ENCODE results near the gene VPS35L. TPM values are rescaled to one million over a fixed set of nuclear protein-coding genes. Genes with fewer than 3 reads are reported as not detected.
A peak's percentile ranks its signal among the peaks of the same experiment; 100 is the strongest.
"Not testable (repeated sequence)": the region's sequence is repeated elsewhere in the genome, so short reads cannot be mapped to it uniquely, and the experiment has no call there.

VPS35L gene
- total RNA-seq, 2 donors from 2014 or later, result 31.3 to 34.3 TPM

GRCh38 chr16:19677402-19677801 is 121.9 kb downstream of the VPS35L start:
- intact Hi-C loops (cut with DNase I), result no loop called here
- peak; percentile 50 to 69 for ATAC-seq
- no peak for DNase-seq

GRCh38 chr16:19678804-19679203 is 123.3 kb downstream of the VPS35L start:
- ATAC-seq, result no peak
- DNase-seq, result no peak
- intact Hi-C loops (cut with DNase I), result no loop called here

- intact Hi-C loops (cut with DNase I); ATAC-seq; DNase-seq: not testable (repeated sequence)
Measured at GRCh38 chr16:19679281-19679680, 123.8 kb downstream of the VPS35L start.

GRCh38 chr16:19680881-19681340 is 125.4 kb downstream of the VPS35L start:
- ATAC-seq (peak in 1 of 2 donors; percentile 30), DNase-seq (no peak)
- intact Hi-C loops (cut with DNase I), result no loop called here

- ATAC-seq (no peak), DNase-seq (no peak)
- intact Hi-C loops (cut with DNase I), result no loop called here
Measured at GRCh38 chr16:19681637-19682036, 126.1 kb downstream of the VPS35L start.

- ATAC-seq, result no peak
- DNase-seq, result no peak
- intact Hi-C loops (cut with DNase I), result no loop called here
Measured at GRCh38 chr16:19683453-19684236, 128.1 kb downstream of the VPS35L start.

- no peak for DNase-seq
- intact Hi-C loops (cut with DNase I), result no loop called here
Measured at GRCh38 chr16:19685176-19685575, 129.7 kb downstream of the VPS35L start.

GRCh38 chr16:19687279-19687678 is 131.8 kb downstream of the VPS35L start:
- no peak for ATAC-seq
- no peak for DNase-seq
- intact Hi-C loops (cut with DNase I), result no loop called here

More at GRCh38 chr16:19685176-19685575, 129.7 kb downstream of the VPS35L start:
- no peak for ATAC-seq

- DNase-seq (no peak), ATAC-seq (no peak)
- intact Hi-C loops (cut with DNase I), result no loop called here
Measured at GRCh38 chr16:19688396-19689024, 133.0 kb downstream of the VPS35L start.

- intact Hi-C loops (cut with DNase I), result no loop called here
- no peak for ATAC-seq
- no peak for DNase-seq
Measured at GRCh38 chr16:19689342-19689741, 133.8 kb downstream of the VPS35L start.

- DNase-seq, result no peak
- intact Hi-C loops (cut with DNase I), result no loop called here
- ATAC-seq, result peak; percentile 79 to 81
Measured at GRCh38 chr16:19690196-19690595, 134.7 kb downstream of the VPS35L start.

- ATAC-seq (peak; percentile 16 to 38), DNase-seq (peak; percentile 42)
- intact Hi-C loops (cut with DNase I), result no loop called here
Measured at GRCh38 chr16:19691161-19691711, 135.7 kb downstream of the VPS35L start.

- intact Hi-C loops (cut with DNase I), result no loop called here
- DNase-seq, result no peak
Measured at GRCh38 chr16:19694989-19695388, 139.5 kb downstream of the VPS35L start.

GRCh38 chr16:19696328-19696727 is 140.8 kb downstream of the VPS35L start:
- DNase-seq, result peak; percentile 88
- intact Hi-C loops (cut with DNase I), result no loop called here
- ATAC-seq, result peak; percentile 49 to 56

More at GRCh38 chr16:19694989-19695388, 139.5 kb downstream of the VPS35L start:
- ATAC-seq, result no peak

GRCh38 chr16:19696961-19697360 is 141.5 kb downstream of the VPS35L start:
- ATAC-seq (peak in 1 of 2 donors; percentile 10), DNase-seq (no peak)
- intact Hi-C loops (cut with DNase I), result no loop called here

- ATAC-seq (no peak), DNase-seq (no peak)
- intact Hi-C loops (cut with DNase I), result no loop called here
Measured at GRCh38 chr16:19697756-19698318, 142.3 kb downstream of the VPS35L start.

GRCh38 chr16:19698480-19699465 is 143.3 kb downstream of the VPS35L start:
- ATAC-seq, result peak in 1 of 2 donors; percentile 14
- intact Hi-C loops (cut with DNase I), result no loop called here

GRCh38 chr16:19699472-19699871 is 144.0 kb downstream of the VPS35L start:
- DNase-seq, result no peak
- intact Hi-C loops (cut with DNase I), result no loop called here
- ATAC-seq, result no peak

More at GRCh38 chr16:19698480-19699465, 143.3 kb downstream of the VPS35L start:
- DNase-seq, result no peak

Measured in left cardiac atrium (tissue), 4 donors.